HG03354 (cell line): ENCODE results near the gene NXNL1.
"Not testable (repeated sequence)": the region's sequence is repeated elsewhere in the genome, so short reads cannot be mapped to it uniquely, and the experiment has no call there.

Experiments
- ATAC-seq: cut with Tn5 transposase; IDR thresholded peaks from one replicate; pipeline ENCODE4 v1.9.1; 2021; ENCODE audit warnings: mild to moderate bottlenecking; ENCODE audit not compliant: unreplicated experiment, poor library complexity, severe bottlenecking

The NXNL1 gene

GRCh38 chr19:17460372-17461230, at the start of gene NXNL1:
Gene NXNL1 (minus strand): TSS chr19:17460926. CDS start chr19:17460869, 57 bp downstream.
- ATAC-seq, result no peak

- not testable (repeated sequence) for ATAC-seq
Measured at GRCh38 chr19:17508558-17508933, 47.8 kb upstream of the NXNL1 start.

- no peak for ATAC-seq
Measured at GRCh38 chr19:17506745-17507144, 46.0 kb upstream of the NXNL1 start.

GRCh38 chr19:17505223-17505622, 44.5 kb upstream of the NXNL1 start:
- no peak for ATAC-seq

- no peak for ATAC-seq
Measured at GRCh38 chr19:17504456-17504855, 43.7 kb upstream of the NXNL1 start.

- ATAC-seq, result no peak
Measured at GRCh38 chr19:17504030-17504429, 43.3 kb upstream of the NXNL1 start.

- no peak for ATAC-seq
Measured at GRCh38 chr19:17503240-17503639, 42.5 kb upstream of the NXNL1 start.

- ATAC-seq, result no peak
Measured at GRCh38 chr19:17500447-17501198, 39.9 kb upstream of the NXNL1 start.

- ATAC-seq, result no peak
Measured at GRCh38 chr19:17499648-17500446, 39.1 kb upstream of the NXNL1 start.

- not testable (repeated sequence) for ATAC-seq
Measured at GRCh38 chr19:17499025-17499424, 38.3 kb upstream of the NXNL1 start.

- ATAC-seq, result no peak
Measured at GRCh38 chr19:17497149-17497798, 36.5 kb upstream of the NXNL1 start.

- ATAC-seq, result peak; percentile 81
Measured at GRCh38 chr19:17496337-17496997, 35.7 kb upstream of the NXNL1 start.

- no peak for ATAC-seq
Measured at GRCh38 chr19:17495639-17496296, 35.0 kb upstream of the NXNL1 start.

- no peak for ATAC-seq
Measured at GRCh38 chr19:17491287-17491686, 30.6 kb upstream of the NXNL1 start.

GRCh38 chr19:17490411-17490810, 29.7 kb upstream of the NXNL1 start:
- no peak for ATAC-seq

- ATAC-seq, result no peak
Measured at GRCh38 chr19:17489392-17490030, 28.8 kb upstream of the NXNL1 start.

GRCh38 chr19:17488593-17489391, 28.1 kb upstream of the NXNL1 start:
- ATAC-seq, result no peak
